ENCODE measurements around the gene FUNDC1. TPM values are rescaled to one million over a fixed set of nuclear protein-coding genes. Genes with fewer than 3 reads are reported as not detected.

Gene FUNDC1
- total and polyA plus RNA-seq, 2 of the 4 experiments (the other 2 are of a cell fraction), result 8.6 to 13.1 TPM

DNA sequence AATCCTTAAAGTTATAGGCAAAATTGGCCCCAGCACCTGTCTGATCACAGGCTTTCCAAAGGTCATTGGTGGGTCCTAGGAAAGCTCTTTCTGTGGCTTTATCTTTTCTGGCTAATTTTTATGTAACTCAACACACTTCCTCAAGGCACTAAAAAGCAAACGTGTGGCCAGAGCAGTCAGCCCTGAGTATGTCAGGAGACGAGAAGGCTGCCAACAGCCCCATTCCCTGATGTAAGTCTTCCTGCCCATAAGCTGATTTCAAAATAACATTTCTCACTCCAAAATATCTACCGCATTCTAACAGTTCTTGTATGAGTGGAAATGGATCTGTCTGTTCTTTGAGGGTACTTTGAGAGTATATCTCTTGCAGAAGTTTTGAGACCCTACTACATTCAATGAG, 25.5 kb upstream of the FUNDC1 start:
- Histone ChIP-seq H3K9me3 (ENCODE audit: control insufficient read depth, insufficient read depth, low read length) (peaks cover 3% of the 10 kb centered on the region), H2BK15ac (ENCODE audit: low read depth, low read length) (no peak overlapping the region), H3K79me1 (ENCODE audit: low read depth in 1 of 2, low read length in 2 of 2) (no peaks in the 10 kb centered on the region), H4K5ac (ENCODE audit: low read depth, low read length) (no peak overlapping the region), H2BK5ac (ENCODE audit: low read depth, low read length, poor library complexity, severe bottlenecking) (no peak overlapping the region), H3K18ac (ENCODE audit: low read depth, low read length) (no peak overlapping the region), H2AFZ (replicated peaks; ENCODE audit: low read length, poor library complexity) (no peak overlapping the region), H3K9ac (ENCODE audit: low read depth, low read length) (no peak overlapping the region), H4K20me1 (ENCODE audit: insufficient read depth, low read length) (no peaks in the 10 kb centered on the region), H2BK20ac (ENCODE audit: low read depth, low read length) (no peak overlapping the region), H3K4me1 (ENCODE audit: control insufficient read depth, insufficient read depth, low read length) (no peaks in the 10 kb centered on the region), H3K23ac (ENCODE audit: low read depth, low read length) (no peak overlapping the region), H3K14ac (replicated peaks; ENCODE audit: low read depth, low read length) (no peak overlapping the region), H3K4ac (ENCODE audit: low read depth, low read length) (no peak overlapping the region), H3K27me3 (ENCODE audit: control insufficient read depth, insufficient read depth, low read length) (no peaks in the 10 kb centered on the region), H3K56ac (ENCODE audit: extremely low read depth, insufficient read depth, low read length) (no peak overlapping the region), H3K9me1 (ENCODE audit: insufficient read depth, low read length) (no peaks in the 10 kb centered on the region), H2BK120ac (ENCODE audit: low read depth, low read length) (no peak overlapping the region), H4K8ac (ENCODE audit: low read depth in 2 of 2, low read length in 2 of 2) (no peak overlapping the region), H2AK5ac (ENCODE audit: low read depth, low read length) (no peak overlapping the region), H2AK9ac (replicated peaks; ENCODE audit: low read depth, low read length, poor library complexity) (no peak overlapping the region), H3K27ac (ENCODE audit: insufficient read depth, low read length) (no peak overlapping the region), H4K91ac (ENCODE audit: insufficient read depth, low read depth, low read length) (no peak overlapping the region), H3K4me2 (ENCODE audit: low read depth, low read length) (no peak overlapping the region), H3K4me3 (ENCODE audit: insufficient read depth, low read depth, low read length) (no peak overlapping the region), H3K36me3 (ENCODE audit: control insufficient read depth, insufficient read depth, low read length) (no peaks in the 10 kb centered on the region)
- in situ Hi-C loops (cut with MboI; ENCODE audit: low sequenced_read_pairs) (no loop called here), intact Hi-C loops (cut with micrococcal nuclease) (no loop called here), dilution Hi-C loops (cut with HindIII; ENCODE audit: low sequenced_read_pairs, unreplicated experiment) (no loop called here)
- ChIA-PET CTCF (no interaction called here), POLR2A (ENCODE audit: unreplicated experiment) (no interaction called here)
- no peak for ATAC-seq (ENCODE audit: low read depth)
- WGBS, 2 experiments (ENCODE audit: extremely low coverage in 2 of 2, insufficient read length in 1 of 2), result no CpG with 5 or more reads among the region's 3 CpGs
- no peak for DNase-seq
- TF ChIP-seq CEBPB (IDR thresholded peaks at IDR 0.05; ENCODE audit: low read depth, low read length), result no peak
- no peak for TF ChIP-seq NFE2L2 (IDR thresholded peaks at IDR 0.05; ENCODE audit: low read depth, low read length)
- TF ChIP-seq BHLHE40 (IDR thresholded peaks at IDR 0.05; ENCODE audit: low read depth, low read length), result no peak
- TF ChIP-seq RCOR1 (IDR thresholded peaks at IDR 0.05; ENCODE audit: insufficient replicate concordance, low read length), result no peak
- no peak for TF ChIP-seq POLR2A (IDR thresholded peaks at IDR 0.05; ENCODE audit: low read depth, low read length)
- no peak for TF ChIP-seq SMC3 (IDR thresholded peaks at IDR 0.05; ENCODE audit: low read depth, low read length)
- TF ChIP-seq MAZ (IDR thresholded peaks at IDR 0.05; ENCODE audit: borderline replicate concordance, low read depth, low read length), result no peak
- no peak for TF ChIP-seq RAD21 (IDR thresholded peaks at IDR 0.05; ENCODE audit: low read length)
- TF ChIP-seq MAFK (IDR thresholded peaks at IDR 0.05; ENCODE audit: low read depth, low read length), result no peak
- TF ChIP-seq FOS (IDR thresholded peaks at IDR 0.05; ENCODE audit: low read depth, low read length), result no peak
- no peak for TF ChIP-seq MXI1 (IDR thresholded peaks at IDR 0.05; ENCODE audit: borderline replicate concordance, low read depth, low read length)
- TF ChIP-seq, protein P1, sequence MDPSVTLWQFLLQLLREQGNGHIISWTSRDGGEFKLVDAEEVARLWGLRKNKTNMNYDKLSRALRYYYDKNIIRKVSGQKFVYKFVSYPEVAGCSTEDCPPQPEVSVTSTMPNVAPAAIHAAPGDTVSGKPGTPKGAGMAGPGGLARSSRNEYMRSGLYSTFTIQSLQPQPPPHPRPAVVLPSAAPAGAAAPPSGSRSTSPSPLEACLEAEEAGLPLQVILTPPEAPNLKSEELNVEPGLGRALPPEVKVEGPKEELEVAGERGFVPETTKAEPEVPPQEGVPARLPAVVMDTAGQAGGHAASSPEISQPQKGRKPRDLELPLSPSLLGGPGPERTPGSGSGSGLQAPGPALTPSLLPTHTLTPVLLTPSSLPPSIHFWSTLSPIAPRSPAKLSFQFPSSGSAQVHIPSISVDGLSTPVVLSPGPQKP (IDR thresholded peaks at IDR 0.05; ENCODE audit: borderline replicate concordance, low read depth, low read length), result no peak
- TF ChIP-seq, protein P2, sequence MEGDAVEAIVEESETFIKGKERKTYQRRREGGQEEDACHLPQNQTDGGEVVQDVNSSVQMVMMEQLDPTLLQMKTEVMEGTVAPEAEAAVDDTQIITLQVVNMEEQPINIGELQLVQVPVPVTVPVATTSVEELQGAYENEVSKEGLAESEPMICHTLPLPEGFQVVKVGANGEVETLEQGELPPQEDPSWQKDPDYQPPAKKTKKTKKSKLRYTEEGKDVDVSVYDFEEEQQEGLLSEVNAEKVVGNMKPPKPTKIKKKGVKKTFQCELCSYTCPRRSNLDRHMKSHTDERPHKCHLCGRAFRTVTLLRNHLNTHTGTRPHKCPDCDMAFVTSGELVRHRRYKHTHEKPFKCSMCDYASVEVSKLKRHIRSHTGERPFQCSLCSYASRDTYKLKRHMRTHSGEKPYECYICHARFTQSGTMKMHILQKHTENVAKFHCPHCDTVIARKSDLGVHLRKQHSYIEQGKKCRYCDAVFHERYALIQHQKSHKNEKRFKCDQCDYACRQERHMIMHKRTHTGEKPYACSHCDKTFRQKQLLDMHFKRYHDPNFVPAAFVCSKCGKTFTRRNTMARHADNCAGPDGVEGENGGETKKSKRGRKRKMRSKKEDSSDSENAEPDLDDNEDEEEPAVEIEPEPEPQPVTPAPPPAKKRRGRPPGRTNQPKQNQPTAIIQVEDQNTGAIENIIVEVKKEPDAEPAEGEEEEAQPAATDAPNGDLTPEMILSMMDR (conservative IDR thresholded peaks at IDR 0.05; ENCODE audit: low read depth, low read length), result no peak
- no peak for TF ChIP-seq RFX5 (IDR thresholded peaks at IDR 0.05; ENCODE audit: low read depth, low read length)
- BruUV-seq (replicated peaks), result no TSS peak
